ENCODE data around the gene WIPF2.

DNA sequence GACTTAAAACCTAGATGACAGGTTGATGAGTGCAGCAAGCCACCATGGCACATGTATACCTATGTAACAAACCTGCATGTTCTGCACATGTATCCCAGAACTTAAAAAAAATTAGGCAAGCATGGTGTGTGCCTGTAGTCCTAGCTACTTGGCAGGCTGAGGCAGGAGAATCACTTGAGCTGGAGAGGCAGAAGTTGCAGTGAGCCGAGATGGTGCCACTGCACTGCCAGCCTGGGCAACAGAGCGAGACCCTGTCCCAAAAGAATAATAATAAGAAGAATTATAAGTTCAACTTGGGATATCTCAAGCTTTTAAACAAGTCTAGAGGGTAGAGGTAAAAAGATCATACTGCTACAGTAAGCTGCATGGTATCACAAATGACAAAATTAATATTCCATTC, 78.4 kb downstream of the WIPF2 start:
- TF ChIP-seq, protein P1, sequence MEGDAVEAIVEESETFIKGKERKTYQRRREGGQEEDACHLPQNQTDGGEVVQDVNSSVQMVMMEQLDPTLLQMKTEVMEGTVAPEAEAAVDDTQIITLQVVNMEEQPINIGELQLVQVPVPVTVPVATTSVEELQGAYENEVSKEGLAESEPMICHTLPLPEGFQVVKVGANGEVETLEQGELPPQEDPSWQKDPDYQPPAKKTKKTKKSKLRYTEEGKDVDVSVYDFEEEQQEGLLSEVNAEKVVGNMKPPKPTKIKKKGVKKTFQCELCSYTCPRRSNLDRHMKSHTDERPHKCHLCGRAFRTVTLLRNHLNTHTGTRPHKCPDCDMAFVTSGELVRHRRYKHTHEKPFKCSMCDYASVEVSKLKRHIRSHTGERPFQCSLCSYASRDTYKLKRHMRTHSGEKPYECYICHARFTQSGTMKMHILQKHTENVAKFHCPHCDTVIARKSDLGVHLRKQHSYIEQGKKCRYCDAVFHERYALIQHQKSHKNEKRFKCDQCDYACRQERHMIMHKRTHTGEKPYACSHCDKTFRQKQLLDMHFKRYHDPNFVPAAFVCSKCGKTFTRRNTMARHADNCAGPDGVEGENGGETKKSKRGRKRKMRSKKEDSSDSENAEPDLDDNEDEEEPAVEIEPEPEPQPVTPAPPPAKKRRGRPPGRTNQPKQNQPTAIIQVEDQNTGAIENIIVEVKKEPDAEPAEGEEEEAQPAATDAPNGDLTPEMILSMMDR (IDR thresholded peaks at IDR 0.05): no peak
- TF ChIP-seq POLR2A (IDR thresholded peaks at IDR 0.05; ENCODE audit: low read depth) (no peak), EP300 (IDR thresholded peaks at IDR 0.05) (no peak)
